Activated CD8-positive, alpha-beta memory T cell treated with anti-CD3 and anti-CD28 coated beads for 48 hours (primary cell): ENCODE results near the gene TNP2.

Source experiments
- DNase-seq, 3 experiments: peaks; one replicate each; pipeline ENCODE4 v3.0.0-alpha.2; 2020; ENCODE audit warnings: low read depth in 2 of 3, low spot score in 2 of 3

The TNP2 gene

GRCh38 chr16:11277607-11278337 is 8.6 kb upstream of the TNP2 start:
- DNase-seq, result no peak

- DNase-seq, result no peak
These were observed 7.9 kb upstream of the TNP2 start for GRCh38 chr16:11276896-11277593.

GRCh38 chr16:11276143-11276895 is 7.2 kb upstream of the TNP2 start, which contains the start of gene PRM2:
Gene PRM2 (minus strand): TSS chr16:11276480. CDS start chr16:11276370, 110 bp downstream.
- DNase-seq, result no peak

GRCh38 chr16:11274964-11275363 is 5.8 kb upstream of the TNP2 start:
- no peak for DNase-seq

- DNase-seq, result no peak
These were observed 4.7 kb upstream of the TNP2 start for GRCh38 chr16:11273721-11274324.

GRCh38 chr16:11272921-11273720 is 4.0 kb upstream of the TNP2 start, which contains the start of gene PRM3:
Gene PRM3 (minus strand): TSS chr16:11273629. CDS start chr16:11273595, 34 bp downstream.
- no peak for DNase-seq

GRCh38 chr16:11272484-11272883 is 3.4 kb upstream of the TNP2 start:
- no peak for DNase-seq

- DNase-seq, result no peak
These were observed 2.5 kb upstream of the TNP2 start for GRCh38 chr16:11271610-11272009.

GRCh38 chr16:11270602-11271162 is 1.6 kb upstream of the TNP2 start:
- DNase-seq, result no peak

- DNase-seq, result no peak
These were observed 4.0 kb downstream of the TNP2 start for GRCh38 chr16:11265124-11265523.

GRCh38 chr16:11264155-11264832 is 4.8 kb downstream of the TNP2 start:
- DNase-seq, result no peak

- DNase-seq, result no peak
These were observed 5.4 kb downstream of the TNP2 start for GRCh38 chr16:11263737-11264136.

GRCh38 chr16:11262915-11263314 is 6.2 kb downstream of the TNP2 start:
- DNase-seq, result no peak

GRCh38 chr16:11260596-11260966 is 8.5 kb downstream of the TNP2 start:
- no peak for DNase-seq

- no peak for DNase-seq
These were observed 9.2 kb downstream of the TNP2 start for GRCh38 chr16:11259655-11260595.

GRCh38 chr16:11258553-11259492 is 10.3 kb downstream of the TNP2 start:
- DNase-seq, result no peak

- DNase-seq, result peak in 1 of 3 experiments; percentile 34
These were observed 11.8 kb downstream of the TNP2 start for GRCh38 chr16:11257131-11257938.
